ENCODE results near the gene ADAM19. TPM values are rescaled to one million over a fixed set of nuclear protein-coding genes. Genes with fewer than 3 reads are reported as not detected.
A peak's percentile ranks its signal among the peaks of the same experiment; 100 is the strongest.

ADAM19 gene
- total and polyA plus RNA-seq, 9 donors, result 1.6 to 11.6 (median 3.0) TPM

GRCh38 chr5:157451806-157452205 lies 123.8 kb downstream of the ADAM19 start:
- H3K4me1 ChIP-seq (ENCODE audit: insufficient read depth), result peaks cover 2% of the 10 kb centered on the region
- H3K27me3 ChIP-seq, result no peaks in the 10 kb centered on the region
- H3K36me3 ChIP-seq, result no peaks in the 10 kb centered on the region
- TF ChIP-seq EP300 (IDR thresholded peaks at IDR 0.05), result no peak
- TF ChIP-seq CTCF (IDR thresholded peaks at IDR 0.05), result no peak
- no peak for TF ChIP-seq POLR2A (IDR thresholded peaks at IDR 0.05)
- no peak overlapping the region for H3K27ac ChIP-seq
- H3K9me3 ChIP-seq, result no peaks in the 10 kb centered on the region
- intact Hi-C loops (cut with DNase I), result no loop called here
- DNase-seq, result no peak
- no peak overlapping the region for H3K4me3 ChIP-seq
- WGBS, 3 donors, result 84 to 95% (median 89%) methylated on average over 3 of the region's 3 CpGs

DNA sequence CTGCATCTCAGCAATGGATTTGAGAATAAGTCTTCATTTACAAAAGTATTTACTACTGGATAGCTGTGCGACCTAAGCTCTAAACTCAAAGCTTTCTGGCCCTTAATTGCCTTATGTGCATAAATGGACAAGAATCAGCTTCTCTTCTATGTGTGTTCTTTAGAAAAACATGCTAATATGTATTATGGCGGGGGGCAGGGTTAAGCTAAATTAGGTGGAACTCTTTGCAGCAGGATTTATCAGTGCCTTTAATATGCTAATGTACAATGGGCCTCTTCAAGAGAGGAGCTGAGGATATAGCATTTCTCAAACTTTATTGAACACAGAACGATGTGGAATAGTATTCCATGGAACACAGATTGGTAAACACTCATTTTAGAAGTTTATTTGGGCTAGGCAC lies 125.6 kb downstream of the ADAM19 start:
- intact Hi-C loops (cut with DNase I), result no loop called here
- Histone ChIP-seq H3K27ac (no peak overlapping the region), H3K27me3 (no peaks in the 10 kb centered on the region), H3K9me3 (no peaks in the 10 kb centered on the region), H3K4me3 (no peak overlapping the region), H3K4me1 (ENCODE audit: insufficient read depth) (peaks cover 2% of the 10 kb centered on the region), H3K36me3 (no peaks in the 10 kb centered on the region)
- TF ChIP-seq CTCF (IDR thresholded peaks at IDR 0.05) (no peak), EP300 (IDR thresholded peaks at IDR 0.05) (no peak), POLR2A (IDR thresholded peaks at IDR 0.05) (no peak)
- WGBS, 3 donors, result 93 to 95% (median 94%) methylated on average over 3 of the region's 3 CpGs
- DNase-seq, result no peak

DNA sequence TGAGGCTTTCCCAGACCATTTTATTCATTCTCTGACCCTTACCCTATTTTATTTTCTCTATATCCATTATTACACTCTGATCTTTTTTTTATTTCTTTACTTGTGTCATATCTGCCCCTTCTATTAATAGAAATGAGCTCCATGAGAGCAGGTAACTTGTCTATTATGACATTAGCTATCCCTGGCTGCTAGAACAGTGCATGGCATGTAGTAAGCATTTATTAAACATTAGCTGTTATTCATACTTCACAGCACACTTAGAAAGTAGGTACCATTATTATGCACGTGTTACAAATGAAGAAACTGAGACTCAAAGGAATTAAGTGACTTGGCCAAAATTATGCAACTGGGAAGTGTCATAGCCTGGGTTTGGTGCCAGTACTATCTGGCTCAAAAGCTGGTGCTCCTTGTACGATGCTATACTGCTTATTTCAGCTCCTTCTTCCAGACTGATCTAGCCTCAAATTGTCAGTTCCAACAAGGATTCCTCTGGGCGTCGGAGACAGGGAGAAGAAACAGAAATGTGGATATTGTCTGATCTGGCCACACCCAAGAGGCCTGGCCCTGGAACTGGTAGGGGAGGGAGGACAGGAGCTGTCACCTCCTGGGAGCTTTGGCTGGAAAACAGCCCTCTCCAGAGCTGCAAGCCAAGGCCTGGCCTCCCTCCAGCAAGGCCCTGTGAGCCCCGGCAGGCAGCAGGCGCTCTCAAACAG lies 126.4 kb downstream of the ADAM19 start:
- Histone ChIP-seq H3K4me1 (ENCODE audit: insufficient read depth) (peaks cover 2% of the 10 kb centered on the region), H3K27me3 (no peaks in the 10 kb centered on the region), H3K4me3 (no peak overlapping the region), H3K9me3 (no peaks in the 10 kb centered on the region), H3K36me3 (no peaks in the 10 kb centered on the region), H3K27ac (no peak overlapping the region)
- intact Hi-C loops (cut with DNase I), result no loop called here
- TF ChIP-seq CTCF (IDR thresholded peaks at IDR 0.05) (no peak), POLR2A (IDR thresholded peaks at IDR 0.05) (no peak), EP300 (IDR thresholded peaks at IDR 0.05) (no peak)
- 37 to 45% (median 42%) methylated on average over 6 of the region's 6 CpGs for WGBS, 3 donors
- peak in 2 of 5 donors; percentile 18 to 56 for DNase-seq

DNA sequence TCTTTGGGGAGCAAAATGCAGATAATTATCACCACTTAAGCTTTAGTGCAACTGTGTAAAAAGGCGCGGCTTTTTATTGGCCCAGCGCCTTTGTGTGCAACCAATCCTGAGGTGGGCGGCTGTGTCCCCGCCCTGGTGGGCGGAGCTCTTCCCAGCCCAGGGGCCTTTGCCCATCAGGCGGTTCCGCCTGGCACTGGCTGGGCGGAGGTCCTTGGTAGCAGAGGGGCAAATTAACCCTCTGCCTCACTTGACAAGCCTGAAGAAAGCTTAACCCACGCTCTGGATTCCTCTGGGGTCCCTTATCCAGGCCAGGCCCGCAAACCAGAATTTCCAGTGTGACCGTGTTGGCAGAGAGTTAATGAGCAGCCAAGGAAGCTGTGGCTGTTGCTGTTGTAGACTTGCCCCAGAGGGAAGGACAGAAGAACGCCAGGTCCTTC lies 128.4 kb downstream of the ADAM19 start:
- DNase-seq, result no peak
- Histone ChIP-seq H3K36me3 (no peaks in the 10 kb centered on the region), H3K27ac (no peak overlapping the region), H3K9me3 (no peaks in the 10 kb centered on the region), H3K4me1 (ENCODE audit: insufficient read depth) (peaks cover 2% of the 10 kb centered on the region), H3K27me3 (no peaks in the 10 kb centered on the region), H3K4me3 (no peak overlapping the region)
- intact Hi-C loops (cut with DNase I), result no loop called here
- TF ChIP-seq EP300 (IDR thresholded peaks at IDR 0.05) (no peak), CTCF (IDR thresholded peaks at IDR 0.05) (no peak), POLR2A (IDR thresholded peaks at IDR 0.05) (no peak)
- WGBS, 3 donors, result 84 to 95% (median 87%) methylated on average over 13 of the region's 13 CpGs

All from ovary (tissue), 9 donors.